ENCODE results near the gene GALE. TPM values are rescaled to one million over a fixed set of nuclear protein-coding genes. Genes with fewer than 3 reads are reported as not detected.

The GALE gene
- total RNA-seq, 1 donor from 2014 or later: 131 TPM

- no peak for DNase-seq (ENCODE audit: low read depth)
- no peak for TF ChIP-seq CTCF (conservative IDR thresholded peaks at IDR 0.05; ENCODE audit: low read depth, low read length)
- H3K4me3 ChIP-seq (ENCODE audit: low read depth, low read length): no peak overlapping the region
These were observed 1.3 kb upstream of the GALE start for GRCh38 chr1:23801876-23802275.

GRCh38 chr1:23801338-23801748, 789 bp upstream of the GALE start:
- no peak for DNase-seq (ENCODE audit: low read depth)
- peak overlapping the region; percentile 91 for H3K4me3 ChIP-seq (ENCODE audit: low read depth, low read length)
- TF ChIP-seq CTCF (conservative IDR thresholded peaks at IDR 0.05; ENCODE audit: low read depth, low read length): no peak

DNA sequence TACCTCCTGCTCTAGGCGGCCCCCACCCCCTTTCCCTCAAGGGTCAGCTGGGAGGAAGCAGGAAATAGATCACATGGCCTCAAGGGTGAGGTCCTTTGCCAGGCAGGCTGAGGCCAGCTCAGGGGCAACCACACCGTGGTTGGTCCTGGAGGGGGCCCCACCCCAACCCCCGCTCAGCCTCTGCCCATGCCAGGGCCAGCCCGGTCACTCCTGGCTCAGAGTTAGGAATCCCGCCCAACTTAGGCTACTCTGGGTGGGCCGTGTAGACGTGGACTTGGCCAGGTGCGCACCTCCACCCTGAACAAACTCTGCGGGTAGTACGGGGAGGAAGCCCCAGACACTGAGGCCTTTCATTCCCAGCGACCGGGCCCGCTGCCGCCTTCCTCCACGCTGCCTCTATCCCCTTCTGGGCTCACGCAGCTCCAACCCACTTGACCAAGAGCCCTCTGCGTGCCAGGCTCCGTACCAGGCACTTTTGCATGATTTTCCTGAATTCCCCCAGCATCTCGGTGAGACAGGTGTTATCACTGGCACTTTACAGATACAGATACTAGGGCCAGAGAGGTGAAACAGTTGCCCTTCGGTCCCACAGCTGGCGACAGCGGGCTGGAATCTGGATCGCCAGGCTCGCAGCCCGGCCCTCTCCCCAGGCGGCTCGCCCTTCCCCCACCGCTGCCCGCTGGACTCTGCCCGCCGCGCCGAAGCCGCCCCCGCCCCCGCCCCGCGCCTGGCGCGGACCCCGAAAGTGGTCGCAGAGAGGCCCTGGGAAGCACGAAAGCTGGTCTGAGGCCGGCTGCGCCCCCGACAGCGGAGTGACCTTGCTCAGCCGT, 769 bp downstream of the GALE start:
- peak; percentile 59 for DNase-seq (ENCODE audit: low read depth)
- no peak for TF ChIP-seq CTCF (conservative IDR thresholded peaks at IDR 0.05; ENCODE audit: low read depth, low read length)

GRCh38 chr1:23799255-23799569, 1.3 kb downstream of the GALE start:
- TF ChIP-seq CTCF (conservative IDR thresholded peaks at IDR 0.05; ENCODE audit: low read depth, low read length): no peak
- peak overlapping the region; percentile 91 for H3K4me3 ChIP-seq (ENCODE audit: low read depth, low read length)
- no peak for DNase-seq (ENCODE audit: low read depth)

More for the DNA sequence above, 769 bp downstream of the GALE start:
- H3K4me3 ChIP-seq (ENCODE audit: low read depth, low read length): peak overlapping the region; percentile 91

- H3K4me3 ChIP-seq (ENCODE audit: low read depth, low read length): peak overlapping the region; percentile 91
- DNase-seq (ENCODE audit: low read depth): no peak
- TF ChIP-seq CTCF (conservative IDR thresholded peaks at IDR 0.05; ENCODE audit: low read depth, low read length): peak; percentile 4
These were observed 1.9 kb downstream of the GALE start for GRCh38 chr1:23798662-23799142.

DNA sequence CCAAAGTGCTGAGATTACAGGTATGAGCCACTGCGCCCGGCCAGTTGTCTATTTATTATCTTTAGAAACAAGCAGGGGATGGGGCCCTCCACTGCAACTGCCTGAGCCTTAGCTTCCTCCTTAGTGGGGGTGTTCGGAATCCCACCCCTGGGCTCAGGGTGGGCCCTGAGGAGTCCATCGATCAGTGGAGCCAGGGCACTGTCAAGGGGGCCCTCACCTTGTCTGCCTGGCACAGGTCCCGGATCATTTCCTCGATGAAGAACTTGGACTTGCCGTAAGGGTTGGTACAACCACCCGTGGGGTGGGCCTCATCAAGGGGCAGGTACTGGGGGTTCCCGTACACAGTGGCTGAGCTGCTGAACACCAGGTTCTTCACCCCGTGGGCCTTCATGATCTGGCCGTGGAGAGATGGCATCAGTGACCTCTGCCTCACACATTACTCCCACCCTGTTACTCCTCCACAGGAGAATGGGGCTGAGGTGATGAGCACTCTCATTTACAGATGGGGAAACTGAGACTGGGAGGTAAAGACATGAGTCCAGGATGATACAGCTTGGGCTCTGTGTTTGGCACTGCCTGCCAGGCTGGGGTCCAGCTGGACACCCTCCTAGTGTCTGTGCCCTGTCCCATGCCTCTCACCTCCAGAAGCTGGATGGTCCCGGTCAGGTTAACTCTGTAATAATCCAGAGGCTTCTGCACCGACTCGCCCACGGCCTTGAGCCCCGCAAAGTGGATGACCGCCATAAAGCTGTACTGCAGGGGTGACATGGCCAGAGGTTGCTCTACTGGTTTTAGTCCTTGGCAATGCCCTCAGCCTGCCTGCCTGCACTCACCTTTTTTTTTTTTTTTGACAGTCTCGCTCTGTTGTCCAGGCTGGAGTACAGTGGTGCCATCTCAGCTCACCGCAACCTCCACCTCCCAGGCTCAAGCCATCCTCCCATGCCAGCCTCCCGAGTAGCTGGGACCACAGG, 2.8 kb downstream of the GALE start:
- DNase-seq (ENCODE audit: low read depth): no peak
- TF ChIP-seq CTCF (conservative IDR thresholded peaks at IDR 0.05; ENCODE audit: low read depth, low read length): no peak
- H3K4me3 ChIP-seq (ENCODE audit: low read depth, low read length): no peak overlapping the region

Data from epithelial cell of proximal tubule (primary cell).